HUES48 (cell line): ENCODE data around the gene HEXIM2.

Source experiments
- H3K27ac ChIP-seq: one replicate; pipeline ENCODE4 v1.7.0; 2013; ENCODE audit warnings: low read depth, low read length, inconsistent platforms
- H3K27me3 ChIP-seq: 2 replicates; pipeline ENCODE4 v1.6.1; 2013; ENCODE audit warnings: mild to moderate bottlenecking, low read length; ENCODE audit not compliant: control insufficient read depth, insufficient read depth
- H3K36me3 ChIP-seq: 2 replicates; pipeline ENCODE4 v1.6.1; 2013; ENCODE audit warnings: low read length; ENCODE audit not compliant: control insufficient read depth, insufficient read depth
- H3K4me1 ChIP-seq: 2 replicates; pipeline ENCODE4 v1.6.1; 2013; ENCODE audit warnings: mild to moderate bottlenecking, low read length; ENCODE audit not compliant: control insufficient read depth, insufficient read depth
- H3K4me3 ChIP-seq: 2 replicates; pipeline ENCODE4 v1.5.1; 2013; ENCODE audit warnings: mild to moderate bottlenecking, low read depth, low read length
- H3K9ac ChIP-seq: 2 replicates; pipeline ENCODE4 v1.6.1; 2013; ENCODE audit warnings: mild to moderate bottlenecking, low read depth, low read length, moderate library complexity
- H3K9me3 ChIP-seq: 2 replicates; pipeline ENCODE4 v1.6.1; 2013; ENCODE audit warnings: low read length; ENCODE audit not compliant: control insufficient read depth, insufficient read depth

The HEXIM2 gene

GRCh38 chr17:45135978-45136791 lies 25.5 kb upstream of the HEXIM2 start:
- no peaks in the 10 kb centered on the region; the same call in 1 of the 2 replicates for H3K27me3 ChIP-seq
- no peaks in the 10 kb centered on the region for H3K9me3 ChIP-seq
- H3K27ac ChIP-seq = no peak overlapping the region
- H3K9ac ChIP-seq = no peak overlapping the region
- 0 out of 2 replicates have a peak, but pooled peaks cover 3% of the 10 kb centered on the region for H3K36me3 ChIP-seq
- H3K4me1 ChIP-seq = peaks cover 5% of the 10 kb centered on the region; the same call in 1 of the 2 replicates
- H3K4me3 ChIP-seq = peak overlapping the region; percentile 58

DNA sequence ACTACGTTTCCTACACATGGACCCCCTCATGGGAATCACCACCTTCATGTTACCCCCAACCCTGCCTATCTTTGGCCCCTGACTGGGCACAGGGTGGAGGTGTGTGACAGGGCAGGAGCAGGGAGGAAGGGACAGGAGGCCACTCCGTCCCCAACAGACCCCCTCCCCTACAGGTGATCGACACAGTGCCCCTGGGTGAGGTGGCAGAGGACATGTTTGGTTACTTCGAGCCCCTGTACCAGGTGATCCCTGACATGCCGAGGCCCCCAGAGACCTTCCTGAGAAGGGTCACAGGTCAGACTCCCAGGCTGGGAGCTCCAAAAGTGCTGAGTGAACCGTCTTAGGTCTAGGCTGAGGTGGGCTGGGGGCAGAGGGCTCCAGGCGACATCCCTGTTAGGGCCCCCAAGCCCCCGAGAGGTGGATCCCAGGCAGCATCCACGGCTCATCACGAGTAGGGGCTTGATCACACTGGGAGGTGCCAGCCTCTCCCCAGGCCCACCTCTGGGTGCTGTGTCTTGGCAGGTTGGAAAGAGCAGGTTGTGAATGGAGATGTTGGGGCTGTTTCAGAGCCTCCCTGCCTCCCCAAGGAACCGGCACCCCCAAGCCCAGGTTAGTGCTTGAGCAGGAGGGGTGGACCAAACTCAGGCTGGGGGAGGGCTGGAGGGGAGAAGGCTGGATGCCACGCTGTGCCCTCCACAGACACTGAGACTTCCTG lies 24.7 kb upstream of the HEXIM2 start:
- H3K9me3 ChIP-seq = no peaks in the 10 kb centered on the region
- 0 out of 2 replicates have a peak, but pooled peaks cover 3% of the 10 kb centered on the region for H3K36me3 ChIP-seq
- H3K4me1 ChIP-seq = 0 out of 2 replicates have a peak, but pooled peaks cover 5% of the 10 kb centered on the region
- no peak overlapping the region for H3K9ac ChIP-seq
- H3K27ac ChIP-seq = no peak overlapping the region
- H3K4me3 ChIP-seq = no peak overlapping the region
- no peaks in the 10 kb centered on the region for H3K27me3 ChIP-seq

DNA sequence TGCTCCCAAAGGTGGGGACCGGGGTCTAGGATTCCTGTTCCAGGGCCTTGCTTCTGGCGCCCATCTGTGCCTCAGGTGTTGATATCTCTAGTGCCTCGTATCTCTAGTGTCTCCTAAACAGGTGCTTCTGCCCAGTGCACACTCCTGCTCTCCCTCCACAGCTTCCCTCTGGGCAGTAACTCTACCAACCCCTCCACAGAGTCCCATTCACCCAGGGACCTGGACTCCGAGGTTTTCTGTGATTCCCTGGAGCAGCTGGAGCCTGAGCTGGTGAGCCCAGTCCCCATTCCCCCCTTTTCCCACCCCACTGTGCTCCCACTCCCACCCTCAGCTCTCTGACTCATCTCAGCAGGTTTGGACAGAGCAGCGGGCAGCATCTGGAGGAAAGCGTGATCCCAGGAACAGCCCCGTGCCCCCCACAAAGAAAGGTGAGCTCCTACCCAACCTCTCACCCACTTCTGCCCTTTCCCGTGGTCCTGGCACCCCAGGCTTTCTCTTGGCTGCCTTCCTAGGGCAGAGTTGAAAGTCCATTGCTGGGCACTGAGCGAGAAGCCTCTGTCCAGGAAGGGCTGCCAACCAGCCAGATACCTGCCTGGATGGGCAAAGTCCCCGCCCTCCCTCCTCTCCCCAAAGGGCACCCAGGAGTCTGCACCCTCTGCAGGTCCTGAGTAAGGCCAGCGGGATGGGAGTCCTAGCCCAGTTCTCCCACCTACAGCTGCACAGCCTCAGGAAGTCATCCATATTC lies 23.9 kb upstream of the HEXIM2 start:
- Histone ChIP-seq H3K27me3 (no peaks in the 10 kb centered on the region), H3K4me1 (peaks cover 5% of the 10 kb centered on the region; the same call in 1 of the 2 replicates), H3K9ac (no peak overlapping the region), H3K9me3 (no peaks in the 10 kb centered on the region), H3K4me3 (no peak overlapping the region), H3K36me3 (0 out of 2 replicates have a peak, but pooled peaks cover 3% of the 10 kb centered on the region), H3K27ac (no peak overlapping the region)

DNA sequence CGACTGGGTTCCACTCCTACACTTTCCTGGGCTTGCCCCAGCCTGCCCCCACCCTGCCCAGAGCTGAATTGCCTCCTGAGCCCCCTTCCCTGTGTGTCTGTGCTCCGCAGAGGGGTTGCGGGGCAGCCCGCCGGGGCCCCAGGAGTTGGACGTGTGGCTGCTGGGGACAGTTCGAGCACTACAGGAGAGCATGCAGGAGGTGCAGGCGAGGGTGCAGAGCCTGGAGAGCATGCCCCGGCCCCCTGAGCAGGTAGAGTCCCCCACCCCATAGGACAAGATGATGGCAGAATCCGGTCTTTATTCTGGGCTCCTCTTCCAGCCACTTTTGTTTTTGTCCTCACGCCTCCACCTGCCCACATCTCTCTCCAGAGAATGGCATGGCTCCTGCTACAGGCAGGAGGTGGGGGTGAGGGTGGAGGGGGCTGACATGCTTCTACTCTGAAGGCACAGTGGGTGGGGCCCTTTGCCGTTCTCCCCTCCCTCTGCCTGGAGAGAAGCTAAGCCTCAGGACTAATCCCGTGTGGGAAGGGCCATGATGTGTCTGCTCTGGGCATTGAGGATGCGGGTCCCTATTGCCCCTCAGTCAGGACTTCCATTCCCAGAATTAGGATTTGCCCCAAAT lies 22.7 kb upstream of the HEXIM2 start:
- H3K9ac ChIP-seq = no peak overlapping the region

DNA sequence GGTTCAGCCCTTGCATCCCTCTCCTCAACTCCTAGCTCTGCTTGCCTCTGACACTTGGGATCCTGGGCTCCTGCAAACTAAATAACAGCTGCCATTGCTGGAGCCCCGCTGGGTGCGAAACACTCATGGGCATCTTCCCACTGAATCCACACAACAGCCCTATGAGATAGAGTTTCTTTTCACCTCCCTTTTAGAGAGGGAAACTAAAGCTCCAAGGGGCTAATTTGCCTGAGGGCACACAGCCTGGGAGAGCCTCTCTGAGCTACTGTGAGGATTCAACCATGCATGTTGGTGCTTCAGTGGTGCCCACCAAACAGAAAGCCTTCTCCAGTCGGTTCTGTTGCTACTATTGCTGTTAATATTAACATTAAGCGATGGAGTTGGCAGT lies 22.1 kb upstream of the HEXIM2 start:
- Histone ChIP-seq H3K9ac (no peak overlapping the region), H3K36me3 (0 out of 2 replicates have a peak, but pooled peaks cover 3% of the 10 kb centered on the region), H3K4me3 (no peak overlapping the region), H3K27me3 (no peaks in the 10 kb centered on the region), H3K4me1 (peaks cover 15% of the 10 kb centered on the region; the same call in 1 of the 2 replicates), H3K9me3 (no peaks in the 10 kb centered on the region), H3K27ac (peak overlapping the region; percentile 28)

More for the DNA sequence above, 22.7 kb upstream of the HEXIM2 start:
- Histone ChIP-seq H3K4me3 (no peak overlapping the region), H3K9me3 (no peaks in the 10 kb centered on the region), H3K36me3 (0 out of 2 replicates have a peak, but pooled peaks cover 3% of the 10 kb centered on the region), H3K27ac (peak overlapping the region; percentile 28), H3K27me3 (no peaks in the 10 kb centered on the region), H3K4me1 (peaks cover 15% of the 10 kb centered on the region; the same call in 1 of the 2 replicates)

- peaks cover 22% of the 10 kb centered on the region for H3K4me1 ChIP-seq
- no peak overlapping the region for H3K9ac ChIP-seq
- H3K27ac ChIP-seq = peak overlapping the region; percentile 69
- no peaks in the 10 kb centered on the region for H3K27me3 ChIP-seq
- peak overlapping the region; percentile 65 for H3K4me3 ChIP-seq
- H3K36me3 ChIP-seq = no peaks in the 10 kb centered on the region
- H3K9me3 ChIP-seq = no peaks in the 10 kb centered on the region
Measured at GRCh38 chr17:45143094-45143670, 18.5 kb upstream of the HEXIM2 start.

DNA sequence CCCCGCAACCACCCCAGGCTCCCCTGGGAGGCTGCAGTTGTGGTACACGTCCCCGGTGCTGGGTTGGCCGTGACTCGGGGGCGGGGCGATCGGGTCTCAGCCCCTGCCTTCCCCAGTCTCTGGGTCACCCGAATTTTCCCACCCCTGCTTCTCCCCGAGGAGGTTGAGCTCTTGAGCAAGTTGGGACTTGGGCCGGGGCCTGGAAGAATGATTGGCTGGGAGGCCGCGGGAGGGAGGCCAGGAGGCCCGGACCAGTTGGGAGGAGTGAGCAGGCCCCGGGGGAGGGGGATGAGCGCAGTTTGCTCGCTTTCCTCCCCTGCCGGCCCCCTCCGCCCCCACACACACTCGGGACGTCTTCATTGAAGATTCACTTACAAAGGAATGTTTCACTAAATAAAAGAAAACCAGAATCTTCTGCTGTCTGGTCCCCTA lies 17.9 kb upstream of the HEXIM2 start:
- Histone ChIP-seq H3K4me3 (peak overlapping the region; percentile 65), H3K27ac (peak overlapping the region; percentile 69), H3K36me3 (no peaks in the 10 kb centered on the region), H3K4me1 (peaks cover 22% of the 10 kb centered on the region), H3K9me3 (no peaks in the 10 kb centered on the region), H3K27me3 (no peaks in the 10 kb centered on the region), H3K9ac (no peak overlapping the region)

- H3K4me3 ChIP-seq = peak overlapping the region; percentile 65
- no peak overlapping the region; the same call in 1 of the 2 replicates for H3K9ac ChIP-seq
Measured at GRCh38 chr17:45144199-45145034, 17.3 kb upstream of the HEXIM2 start.

DNA sequence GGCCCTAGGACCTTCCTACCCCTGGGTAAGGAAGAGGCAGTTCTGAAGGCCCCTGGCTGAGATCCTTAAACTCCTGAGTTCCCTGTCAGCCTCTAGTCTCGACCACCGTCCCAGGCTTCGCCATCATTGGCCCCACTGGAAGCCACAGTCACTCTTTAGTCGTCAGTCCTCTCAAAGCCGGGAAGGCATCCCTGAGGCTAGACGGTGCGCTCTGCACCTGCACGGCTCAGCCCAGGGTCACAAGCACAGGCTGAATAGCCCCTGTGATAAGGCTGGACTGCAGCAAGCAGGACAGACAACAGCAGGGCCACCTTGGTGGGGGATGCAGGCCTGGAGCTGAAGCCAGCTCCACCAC lies 16.7 kb upstream of the HEXIM2 start:
- H3K9ac ChIP-seq = no peak overlapping the region
- peaks cover 22% of the 10 kb centered on the region for H3K4me1 ChIP-seq
- H3K36me3 ChIP-seq = no peaks in the 10 kb centered on the region
- H3K4me3 ChIP-seq = peak overlapping the region; percentile 65; the same call in 1 of the 2 replicates
- no peaks in the 10 kb centered on the region for H3K9me3 ChIP-seq
- H3K27ac ChIP-seq = no peak overlapping the region
- H3K27me3 ChIP-seq = no peaks in the 10 kb centered on the region

More at GRCh38 chr17:45144199-45145034, 17.3 kb upstream of the HEXIM2 start:
- Histone ChIP-seq H3K27ac (peak overlapping the region; percentile 69), H3K4me1 (peaks cover 22% of the 10 kb centered on the region), H3K9me3 (no peaks in the 10 kb centered on the region), H3K27me3 (no peaks in the 10 kb centered on the region), H3K36me3 (no peaks in the 10 kb centered on the region)
